ENCODE results near the gene DYSF.

The DYSF gene

GRCh38 chr2:71502941-71503738 is 49.8 kb downstream of the DYSF start:
- no peak for DNase-seq (ENCODE audit: low read depth)
- TF ChIP-seq CTCF (conservative IDR thresholded peaks at IDR 0.05; ENCODE audit: low read length): no peak
- H3K4me3 ChIP-seq (ENCODE audit: low read length): no peak overlapping the region

- TF ChIP-seq CTCF (conservative IDR thresholded peaks at IDR 0.05; ENCODE audit: low read length): no peak
- no peak overlapping the region for H3K4me3 ChIP-seq (ENCODE audit: low read length)
- no peak for DNase-seq (ENCODE audit: low read depth)
Measured at GRCh38 chr2:71503837-71504236, 50.5 kb downstream of the DYSF start.

- no peak overlapping the region for H3K4me3 ChIP-seq (ENCODE audit: low read length)
- DNase-seq (ENCODE audit: low read depth): no peak
- TF ChIP-seq CTCF (conservative IDR thresholded peaks at IDR 0.05; ENCODE audit: low read length): no peak
Measured at GRCh38 chr2:71504611-71505010, 51.2 kb downstream of the DYSF start.

GRCh38 chr2:71505086-71505769 is 51.9 kb downstream of the DYSF start:
- H3K4me3 ChIP-seq (ENCODE audit: low read length): no peak overlapping the region
- no peak for TF ChIP-seq CTCF (conservative IDR thresholded peaks at IDR 0.05; ENCODE audit: low read length)
- DNase-seq (ENCODE audit: low read depth): no peak

GRCh38 chr2:71505770-71506140 is 52.4 kb downstream of the DYSF start:
- TF ChIP-seq CTCF (conservative IDR thresholded peaks at IDR 0.05; ENCODE audit: low read length): no peak
- DNase-seq (ENCODE audit: low read depth): no peak

GRCh38 chr2:71506222-71507153 is 53.1 kb downstream of the DYSF start:
- no peak for DNase-seq (ENCODE audit: low read depth)
- H3K4me3 ChIP-seq (ENCODE audit: low read length): no peak overlapping the region
- no peak for TF ChIP-seq CTCF (conservative IDR thresholded peaks at IDR 0.05; ENCODE audit: low read length)

More at GRCh38 chr2:71505770-71506140, 52.4 kb downstream of the DYSF start:
- H3K4me3 ChIP-seq (ENCODE audit: low read length): no peak overlapping the region
